ENCODE measurements around the gene SULT1A3. TPM values are rescaled to one million over a fixed set of nuclear protein-coding genes. Genes with fewer than 3 reads are reported as not detected.

SULT1A3 gene
- total RNA-seq = 1 to 10 TPM; 1.4 to 3.3 TPM

GRCh38 chr16:30199049-30199448 is at the start of gene SULT1A3:
Gene SULT1A3, plus strand, starts transcription at chr16:30199255. Its CDS starts 1,474 bp downstream, at chr16:30200729.

GRCh38 chr16:30183233-30184095 is 15.6 kb upstream of the SULT1A3 start, which contains the start of gene CORO1A:
Gene CORO1A, plus strand, starts transcription at chr16:30183602. Its CDS starts 1,608 bp downstream, at chr16:30185210.

GRCh38 chr16:30193615-30194014 is 5.4 kb upstream of the SULT1A3 start, which contains the start of the genes BOLA2B and SLX1A:
Gene BOLA2B, minus strand, starts transcription at chr16:30193666. Its CDS starts 71 bp downstream, at chr16:30193595.
Gene SLX1A, plus strand, starts transcription at chr16:30193875. Its CDS starts 210 bp downstream, at chr16:30194085.

GRCh38 chr16:30248379-30248778 is 49.3 kb downstream of the SULT1A3 start, which contains the start of gene NPIPB13:
Gene NPIPB13, minus strand, starts transcription at chr16:30248479. Its CDS starts 2,906 bp downstream, at chr16:30245573.

Small RNAs within 50 kb of the gene (small RNA-seq; reads per million reads assigned to genes)
- gene AC106782.4 = 0 reads per million in 2 donors

Other genes with a start within 250 kb of the SULT1A3 start
- gene TMEM219, start 237.2 kb upstream of the SULT1A3 start, total RNA-seq = 10 to 100 TPM; 72.9 to 86.4 TPM
- gene TAOK2, start 225.4 kb upstream of the SULT1A3 start, total RNA-seq = 10 to 100 TPM; 43.6 to 46.1 TPM
- gene HIRIP3, start 203.6 kb upstream of the SULT1A3 start, total RNA-seq = 1 to 10 TPM; 6.9 to 7.3 TPM
- 10 to 100 TPM; 24.4 to 33.0 TPM for gene INO80E, start 203.0 kb upstream of the SULT1A3 start, total RNA-seq
- under 1 TPM in 1 of 2 donors, not detected in 1; 0.33 TPM for gene DOC2A, start 188.2 kb upstream of the SULT1A3 start, total RNA-seq
- not detected for gene C16orf92, start 176.1 kb upstream of the SULT1A3 start, total RNA-seq
- not detected for gene TLCD3B, start 168.0 kb upstream of the SULT1A3 start, total RNA-seq
- 100 to 1,000 TPM; 768 to 871 TPM for gene ALDOA, start 133.5 kb upstream of the SULT1A3 start, total RNA-seq
- gene PPP4C, start 123.3 kb upstream of the SULT1A3 start, total RNA-seq = 100 to 1,000 TPM; 138 to 221 TPM
- 1 to 10 TPM in 1 of 2 donors, under 1 TPM in 1; 0.33 to 1.7 TPM for gene TBX6, start 107.3 kb upstream of the SULT1A3 start, total RNA-seq
- gene YPEL3, start 103.0 kb upstream of the SULT1A3 start, total RNA-seq = 1 to 10 TPM; 6.0 to 7.9 TPM
- gene GDPD3, start 85.7 kb upstream of the SULT1A3 start, total RNA-seq = under 1 TPM; 0.33 to 0.69 TPM
- 10 to 100 TPM; 16.5 to 21.6 TPM for gene MAPK3, start 76.0 kb upstream of the SULT1A3 start, total RNA-seq
- gene CORO1A, start 15.7 kb upstream of the SULT1A3 start, total RNA-seq = 1 to 10 TPM in 1 of 2 donors, under 1 TPM in 1; 0.69 to 1.3 TPM
- 100 to 1,000 TPM; 189 to 253 TPM for gene BOLA2B, start 5.6 kb upstream of the SULT1A3 start, total RNA-seq
- gene SLX1A, start 5.4 kb upstream of the SULT1A3 start, total RNA-seq = 10 to 100 TPM; 28.6 to 51.3 TPM
- 1 to 10 TPM in 1 of 2 donors, under 1 TPM in 1; 1.00 to 5.2 TPM for gene NPIPB13, start 49.2 kb downstream of the SULT1A3 start, total RNA-seq
- gene CD2BP2, start 156.1 kb downstream of the SULT1A3 start, total RNA-seq = 10 to 100 TPM; 27.9 to 31.3 TPM
- gene TBC1D10B, start 171.2 kb downstream of the SULT1A3 start, total RNA-seq = 10 to 100 TPM; 28.2 to 35.6 TPM
- not detected for gene MYL11, start 175.5 kb downstream of the SULT1A3 start, total RNA-seq
- not detected for gene SEPTIN1, start 183.3 kb downstream of the SULT1A3 start, total RNA-seq
- 1 to 10 TPM; 5.7 to 5.9 TPM for gene ZNF48, start 196.2 kb downstream of the SULT1A3 start, total RNA-seq
- gene ZNF771, start 208.4 kb downstream of the SULT1A3 start, total RNA-seq = 10 to 100 TPM in 1 of 2 donors, 1 to 10 TPM in 1; 9.3 to 13.3 TPM
- 10 to 100 TPM; 13.4 to 52.6 TPM for gene DCTPP1, start 230.8 kb downstream of the SULT1A3 start, total RNA-seq
- gene SEPHS2, start 246.6 kb downstream of the SULT1A3 start, total RNA-seq = 10 to 100 TPM; 20.0 to 21.3 TPM

Measured in melanocyte of skin (primary cell).